Amniotic epithelial cell (primary cell): Measurements from ENCODE around the gene LRFN2.

Experiments used
- DNase-seq: peaks from one replicate; pipeline ENCODE4 v3.0.0-alpha.2; 2010; ENCODE audit warnings: low read depth

The LRFN2 gene

DNA sequence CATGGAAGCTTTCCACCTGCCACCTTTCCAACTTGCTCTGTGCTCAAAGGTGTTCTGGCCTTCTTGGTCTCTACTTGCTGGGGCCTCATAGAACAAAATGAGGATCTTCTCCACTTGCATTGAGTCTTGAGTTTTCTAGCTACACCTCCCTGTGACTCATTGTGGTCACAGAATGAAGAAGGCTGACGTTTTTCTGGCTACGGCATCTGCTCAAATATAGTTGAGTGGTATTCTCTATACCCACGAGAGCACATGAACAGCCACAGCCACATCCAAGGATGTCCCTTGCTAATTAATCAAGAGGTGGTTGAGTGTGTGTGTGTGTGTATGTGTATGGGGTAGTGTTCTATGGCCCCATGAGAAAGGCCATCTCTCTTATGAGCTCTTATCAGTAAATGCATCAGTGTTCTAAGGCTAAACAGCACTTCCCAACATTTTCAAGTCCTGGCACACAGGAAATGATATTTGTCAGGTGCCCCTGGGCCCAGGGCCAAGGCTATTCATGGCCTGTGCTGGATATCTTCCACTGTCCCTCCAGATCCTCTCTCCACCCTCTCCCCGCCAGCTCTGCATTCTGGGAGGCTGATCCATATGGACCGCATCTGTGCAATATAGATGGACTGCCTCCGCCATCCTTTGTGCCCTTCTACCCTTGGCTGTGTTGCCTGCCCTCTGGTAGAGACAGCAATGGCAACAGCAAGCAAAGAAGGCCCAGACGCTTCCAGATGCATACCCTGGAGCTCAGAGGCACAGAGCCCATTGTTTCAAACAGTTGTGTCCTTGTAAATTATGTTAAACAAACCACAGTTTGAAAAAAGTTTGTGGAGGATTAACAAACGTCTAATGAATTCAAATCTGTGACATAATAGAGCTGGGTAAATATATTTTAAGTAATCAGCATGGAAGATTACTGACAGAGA, 150.2 kb downstream of the LRFN2 start:
- DNase-seq = no peak

DNA sequence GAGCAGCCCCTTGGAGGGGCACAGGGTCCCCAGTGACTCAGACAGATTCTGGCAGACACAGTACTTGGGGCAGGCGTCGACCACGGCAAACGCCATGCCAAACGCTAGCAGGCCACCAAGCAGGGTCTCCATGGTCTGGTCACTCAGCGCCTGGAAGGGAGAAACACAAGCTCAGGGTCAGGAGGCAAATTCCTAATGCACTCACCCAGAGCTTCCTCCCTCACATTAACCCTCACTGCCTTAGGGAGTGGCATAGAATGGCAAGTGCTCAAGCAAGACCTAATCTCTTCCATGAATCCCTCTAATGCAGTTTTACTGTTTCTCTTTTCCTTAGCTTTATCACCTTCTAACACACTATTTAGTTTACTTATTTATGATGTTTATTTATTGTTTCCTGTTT, 154.2 kb downstream of the LRFN2 start:
- no peak for DNase-seq

DNA sequence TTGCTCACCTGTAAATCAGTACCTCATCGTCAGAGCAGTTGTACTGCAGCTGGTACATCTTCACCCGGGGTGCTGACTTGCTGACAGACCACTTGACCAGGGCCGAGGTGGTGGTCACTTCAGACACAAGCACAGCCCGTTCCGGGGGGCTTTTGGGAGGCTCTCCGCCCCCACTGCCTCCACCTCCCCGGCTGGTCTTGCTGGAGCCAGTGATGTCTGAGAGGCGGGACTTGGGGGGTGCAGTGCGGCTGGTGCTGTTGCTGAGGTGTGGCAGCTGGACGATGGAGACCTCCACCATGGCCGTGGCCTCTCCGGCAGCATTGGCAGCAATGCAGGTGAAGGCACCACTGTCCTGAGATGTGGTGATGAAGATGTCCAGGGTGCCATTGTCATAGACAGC, 155.5 kb downstream of the LRFN2 start:
- no peak for DNase-seq

DNA sequence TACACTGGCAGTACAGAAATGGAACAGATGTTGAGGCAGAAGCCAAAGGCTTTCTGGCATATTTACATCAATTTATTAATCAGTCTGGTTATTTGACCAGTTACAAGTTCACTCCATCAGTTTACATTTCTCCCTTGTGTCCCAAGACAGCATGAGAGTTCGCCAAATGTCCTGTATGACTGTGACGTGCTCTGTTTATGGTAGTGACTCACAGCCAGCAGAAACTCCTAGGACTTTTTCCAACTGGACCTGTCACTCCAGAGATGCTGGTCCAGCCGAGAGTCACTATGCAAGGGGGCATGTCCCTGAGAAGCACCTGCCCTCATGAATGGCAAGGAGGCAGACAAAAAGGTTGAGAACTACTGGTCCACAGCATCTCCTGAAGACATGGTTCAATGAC, 160.0 kb downstream of the LRFN2 start:
- DNase-seq = no peak

DNA sequence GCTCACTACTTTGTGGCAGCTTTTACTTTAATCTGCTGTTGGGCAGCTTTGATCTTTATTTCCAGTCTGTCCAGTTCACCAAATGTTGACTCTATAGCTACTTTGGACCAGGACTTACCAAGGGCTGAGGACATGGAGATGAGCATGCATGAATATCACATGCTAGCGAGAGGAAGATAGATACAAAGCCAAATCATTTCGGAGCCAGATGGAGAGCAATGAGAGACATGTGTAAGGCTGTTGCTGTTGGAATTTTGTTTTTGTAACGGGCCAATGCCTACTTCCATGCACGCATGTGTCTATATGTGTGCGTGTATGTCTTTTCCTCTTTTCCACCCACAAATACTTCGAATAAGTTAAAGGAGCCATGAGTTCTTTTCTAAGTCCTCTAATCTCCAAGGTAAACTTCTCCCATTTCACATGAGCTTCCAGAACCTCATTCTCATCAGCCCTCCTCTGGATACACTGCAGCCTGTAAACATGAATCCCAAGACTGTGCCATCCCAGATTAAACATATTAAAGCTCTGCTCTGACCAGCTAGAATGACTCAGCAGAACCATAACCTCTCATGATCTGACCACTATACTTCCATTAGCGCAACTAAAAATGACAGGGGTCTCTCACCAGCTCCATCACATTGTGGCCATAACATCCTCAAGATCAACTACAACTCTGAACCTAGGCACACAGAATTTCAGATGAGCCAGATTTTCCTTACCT, 160.7 kb downstream of the LRFN2 start:
- DNase-seq = no peak

DNA sequence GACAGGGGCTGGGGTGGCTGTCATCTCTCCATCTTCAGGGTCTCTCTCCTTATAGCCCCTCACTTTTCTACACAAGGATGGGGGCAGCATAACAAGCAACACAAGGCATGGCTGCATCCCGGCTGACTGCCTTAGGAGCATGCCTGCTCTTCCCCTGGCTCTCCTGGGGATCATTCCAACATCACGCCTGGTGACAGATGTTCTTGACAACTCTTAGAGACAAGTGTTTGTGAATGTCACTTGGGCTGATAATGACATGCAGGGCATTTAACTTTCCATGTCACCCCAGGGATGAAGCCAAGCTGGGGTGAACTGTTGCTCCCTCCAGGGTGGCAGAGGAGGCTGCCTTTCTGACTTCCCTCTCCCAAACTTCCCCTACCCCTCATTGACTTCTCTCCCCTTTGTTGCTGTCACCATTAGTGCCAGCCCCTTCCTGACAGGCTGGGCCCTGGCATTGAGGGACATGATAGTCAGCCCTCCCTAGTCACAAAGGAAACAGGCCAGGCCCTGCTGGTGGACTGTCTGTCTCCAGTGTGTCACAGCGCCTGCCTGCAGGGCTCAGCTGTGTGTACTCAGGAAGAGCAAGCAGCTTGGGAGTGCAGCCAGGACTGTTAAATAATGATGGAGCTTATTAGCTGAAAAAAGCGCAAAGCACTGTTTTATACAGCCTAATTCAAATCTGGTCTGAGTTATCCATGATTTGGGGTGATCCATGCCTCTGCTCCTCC, 161.8 kb downstream of the LRFN2 start:
- DNase-seq = no peak

DNA sequence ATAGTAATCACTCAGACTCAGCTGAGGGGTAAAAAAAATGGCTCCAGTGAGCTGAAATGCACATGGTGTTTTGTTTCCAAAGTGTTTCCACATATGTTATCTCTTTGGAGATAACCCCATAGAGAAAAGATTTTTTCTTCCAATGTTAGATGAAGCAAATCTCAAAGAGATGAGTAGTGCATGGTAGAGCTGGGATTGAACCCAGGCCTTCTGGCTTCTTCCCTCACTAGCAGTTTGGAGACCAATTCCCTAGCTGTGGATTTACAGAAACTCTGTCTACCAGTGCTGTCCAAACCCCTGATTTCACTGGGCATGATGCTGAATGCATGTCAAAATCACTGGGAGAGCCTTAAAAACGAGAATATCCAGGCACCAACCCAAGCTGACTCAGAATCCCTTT, 165.1 kb downstream of the LRFN2 start:
- DNase-seq = no peak

DNA sequence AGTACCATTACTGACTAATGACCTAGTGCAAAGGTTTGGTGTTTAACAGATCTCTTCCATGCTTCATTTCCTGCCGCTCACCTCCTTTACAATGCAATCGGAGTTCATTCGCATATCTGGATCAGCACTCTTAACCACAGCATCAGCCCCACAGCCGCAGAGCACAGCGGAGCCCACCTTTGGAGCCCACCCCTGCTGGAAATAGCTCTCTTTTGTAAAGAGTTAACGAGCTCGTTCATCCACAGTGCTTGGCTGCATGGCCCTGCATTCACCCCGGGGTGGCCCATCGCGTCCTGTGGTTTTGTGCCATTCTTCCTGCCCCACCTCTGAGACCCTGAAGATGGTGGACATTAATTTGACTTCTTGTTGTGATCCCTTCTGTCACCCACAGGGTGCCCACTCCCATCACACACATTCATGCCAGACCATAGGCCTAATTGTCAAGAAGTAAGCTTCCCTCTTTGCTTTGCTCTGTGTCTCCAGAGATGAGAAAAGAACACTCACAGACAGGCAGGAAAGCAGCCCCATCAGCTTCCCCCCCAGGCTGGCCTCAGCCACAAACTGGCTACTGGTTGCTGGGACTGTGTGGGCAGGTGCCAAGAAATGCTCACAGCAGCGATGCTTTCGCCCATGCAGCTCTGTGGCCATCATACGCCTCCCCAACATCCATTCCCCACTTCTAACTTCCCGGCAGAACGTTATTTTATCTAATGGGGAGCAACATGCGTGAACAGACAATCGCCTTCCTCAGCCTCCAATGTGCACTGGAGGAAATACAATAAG, 167.0 kb downstream of the LRFN2 start:
- no peak for DNase-seq

DNA sequence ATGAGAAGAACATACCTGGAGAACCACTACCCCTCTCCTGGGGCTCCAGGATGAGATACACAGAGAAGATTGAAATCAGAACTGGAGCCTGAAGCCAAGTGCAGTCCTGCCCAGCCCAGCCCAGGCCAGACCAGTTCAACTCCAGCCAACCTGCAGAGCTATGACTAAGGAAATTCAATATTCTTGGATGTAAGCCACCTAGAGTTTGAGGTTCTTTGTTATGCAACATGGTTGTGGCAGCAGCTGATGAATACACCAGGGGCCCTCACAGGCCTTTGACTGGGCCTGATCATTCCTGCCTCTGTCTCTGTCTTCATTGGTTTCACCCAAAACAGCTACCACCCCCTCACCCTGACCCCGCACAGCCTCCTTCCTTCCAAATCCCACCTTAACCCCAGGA, 167.8 kb downstream of the LRFN2 start:
- no peak for DNase-seq

DNA sequence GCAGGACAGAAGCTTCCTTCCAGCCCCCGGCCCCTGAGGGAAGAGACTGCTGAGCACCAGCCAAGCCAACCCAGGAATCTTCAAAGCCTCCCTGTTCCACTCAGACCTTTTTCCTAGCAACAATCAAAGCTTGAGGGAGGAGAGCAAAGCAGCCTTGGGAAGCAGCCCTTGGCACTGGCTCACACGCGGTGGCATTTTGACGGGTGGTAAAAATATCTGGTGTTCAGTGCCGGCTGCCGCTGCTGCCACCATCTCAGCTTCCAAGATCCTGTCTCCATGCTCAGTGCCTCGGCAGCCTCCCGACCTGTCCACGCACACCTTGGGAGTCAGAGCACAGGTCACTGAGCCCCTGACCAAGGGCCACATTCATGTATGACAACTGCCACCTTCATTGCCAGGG, 170.1 kb downstream of the LRFN2 start:
- DNase-seq = no peak

DNA sequence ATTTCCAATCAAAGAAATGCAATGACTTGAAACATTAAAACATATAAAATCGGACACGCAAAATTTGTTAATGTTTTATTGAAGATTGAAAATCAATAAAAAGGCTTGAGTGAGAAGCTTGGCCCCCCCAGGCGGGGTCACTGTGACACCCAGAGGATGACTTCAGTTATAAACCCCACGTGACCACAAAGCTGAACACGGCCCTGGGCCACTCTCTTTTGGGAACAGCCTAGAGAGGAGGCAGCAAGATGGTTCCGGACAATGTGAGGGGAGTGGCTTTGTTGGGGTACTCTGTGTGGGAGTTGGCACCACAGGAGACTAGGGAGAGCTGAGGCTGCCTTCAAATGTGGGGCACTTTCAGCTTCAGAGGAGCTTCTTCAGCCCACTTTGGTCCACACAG, 172.5 kb downstream of the LRFN2 start:
- no peak for DNase-seq

DNA sequence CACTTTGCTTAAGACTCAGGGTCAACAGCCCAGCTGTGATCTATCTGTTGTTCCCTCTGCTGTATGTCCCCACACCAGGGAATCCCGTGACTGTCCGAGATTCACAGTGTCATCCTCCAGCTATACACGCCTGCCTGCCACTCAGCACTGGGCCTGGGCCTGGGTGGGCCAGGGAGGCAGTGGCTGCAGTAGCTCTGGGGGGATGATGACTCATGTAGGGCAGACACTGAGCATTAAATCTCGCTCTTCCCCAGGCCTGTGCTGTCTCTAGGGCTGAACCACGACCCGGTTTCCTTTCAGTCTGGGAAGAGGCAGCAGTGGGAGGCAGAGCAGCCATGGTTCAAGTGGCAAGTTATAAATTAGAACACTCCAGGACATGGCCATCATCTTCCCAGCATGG, 173.9 kb downstream of the LRFN2 start:
- no peak for DNase-seq

DNA sequence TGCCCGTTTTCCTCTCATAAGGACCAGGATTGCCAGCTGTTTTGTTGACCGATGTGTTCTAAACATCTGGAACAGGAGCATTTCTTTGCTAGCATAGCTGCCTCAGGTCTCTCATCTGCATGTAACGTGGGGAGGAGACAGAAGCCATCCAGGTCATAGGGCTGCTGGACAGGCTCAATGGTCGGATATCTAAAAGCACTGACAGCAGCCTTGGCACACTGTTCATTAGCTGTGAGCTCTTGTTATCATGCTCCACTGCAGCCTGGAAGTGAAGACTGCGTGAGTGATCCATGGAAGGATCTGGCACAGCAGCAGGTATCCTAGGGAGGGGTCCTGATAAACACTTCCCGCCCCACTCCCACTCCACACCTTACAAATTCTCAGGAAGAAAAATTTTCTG, 175.3 kb downstream of the LRFN2 start:
- DNase-seq = no peak

DNA sequence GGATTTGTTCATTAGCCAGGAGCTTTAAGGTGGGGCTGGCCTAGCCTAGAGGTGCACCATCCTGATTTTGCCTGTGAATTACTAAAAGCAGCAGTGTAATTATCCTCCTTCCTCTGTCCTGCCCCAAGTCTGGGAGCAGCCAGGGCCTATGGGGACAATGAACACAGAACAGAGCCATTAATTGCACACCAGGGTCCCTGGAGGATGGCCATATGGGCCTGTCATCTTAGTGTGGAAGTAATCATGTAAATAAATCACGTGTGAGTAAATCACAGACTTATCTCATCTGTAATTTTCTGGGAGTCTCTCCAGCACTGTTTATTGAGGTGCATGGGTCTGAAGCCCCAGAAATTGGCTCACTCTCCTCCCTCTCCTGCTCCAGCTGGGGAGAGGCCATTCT, 176.3 kb downstream of the LRFN2 start:
- DNase-seq = no peak

DNA sequence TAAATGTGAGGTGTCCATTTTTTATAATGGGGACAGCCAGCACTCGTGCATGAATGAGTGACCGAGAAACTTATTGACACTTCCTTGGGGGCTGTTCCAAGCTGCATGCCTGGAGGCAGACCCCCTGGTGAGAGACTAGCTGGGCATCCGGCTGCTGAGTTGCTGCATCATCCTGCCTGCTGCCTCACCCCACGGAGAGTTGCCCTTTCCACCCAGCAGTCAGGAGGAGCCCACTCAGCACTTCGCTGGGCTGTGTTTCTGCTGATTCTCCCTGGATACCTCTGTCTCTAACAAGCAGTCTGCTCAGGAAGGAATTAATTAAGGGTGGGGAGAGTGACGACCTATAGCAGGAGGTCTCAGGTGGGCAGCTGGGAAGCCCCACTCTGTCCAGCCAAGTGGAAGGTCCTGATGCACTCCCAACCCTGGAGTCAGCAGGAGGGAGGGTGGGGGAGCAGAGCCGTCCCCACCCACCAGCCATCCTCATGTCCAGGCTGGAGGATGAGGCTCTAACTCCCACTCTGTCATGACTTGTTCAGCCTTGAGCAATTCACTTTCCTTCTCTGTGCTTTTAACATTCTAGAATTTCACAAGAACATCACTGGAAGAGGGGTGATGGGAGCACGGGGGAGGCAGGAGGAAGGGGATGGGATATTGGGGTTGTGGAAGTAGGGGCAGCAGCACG, 177.3 kb downstream of the LRFN2 start:
- DNase-seq = no peak

DNA sequence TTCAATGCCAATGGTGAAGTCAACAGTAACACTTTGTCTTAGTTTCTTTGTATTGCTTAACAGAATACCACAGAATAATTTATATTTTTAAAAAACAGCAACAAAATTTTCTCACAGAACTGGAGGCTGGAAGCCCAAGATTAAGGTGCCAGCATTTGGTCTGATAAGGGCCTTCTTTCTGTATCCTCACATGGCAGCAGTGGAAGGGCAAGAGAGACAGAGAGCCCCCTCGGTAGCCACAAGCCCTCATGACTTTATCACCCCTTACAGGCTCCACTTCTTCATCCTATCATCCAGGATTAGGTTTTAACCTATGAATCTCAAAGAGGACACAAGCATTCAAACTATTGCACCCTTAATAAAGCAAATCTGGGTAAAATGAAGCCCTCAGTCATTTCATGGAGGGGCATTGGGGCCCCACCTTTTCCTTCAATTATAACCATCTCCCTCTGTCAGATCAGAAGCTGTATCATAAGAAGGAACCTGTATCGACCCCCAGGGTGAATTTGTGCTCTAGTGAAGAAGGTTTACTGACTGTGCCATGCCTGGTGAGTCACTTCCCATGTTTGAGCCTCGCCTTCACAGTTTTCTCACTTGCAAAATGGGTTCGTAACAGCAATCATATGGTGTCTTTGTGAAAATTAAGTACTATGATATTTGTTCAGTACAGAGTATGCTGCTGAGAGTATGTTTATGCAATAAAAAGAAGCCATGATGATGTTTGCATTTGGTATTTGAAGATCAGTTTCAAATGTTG, 178.2 kb downstream of the LRFN2 start:
- DNase-seq = no peak

DNA sequence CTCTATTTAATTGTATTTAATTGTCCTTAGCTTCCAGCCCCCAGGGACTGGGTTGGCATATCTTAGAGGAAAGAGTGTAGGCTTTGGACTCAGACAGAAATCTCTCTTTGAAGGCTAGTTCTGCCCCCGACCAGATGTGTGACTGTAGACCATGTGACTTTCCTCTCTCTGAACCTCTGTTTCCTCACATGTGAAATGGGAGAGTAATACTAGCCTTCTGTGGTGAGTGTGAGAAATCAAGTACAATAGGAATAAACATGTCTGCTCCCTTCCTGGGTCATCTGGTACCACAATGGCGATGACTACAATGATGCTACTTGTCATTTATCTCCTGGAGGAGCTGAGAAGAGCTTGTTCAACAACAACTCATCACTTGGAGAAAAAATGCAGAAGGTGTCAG, 179.9 kb downstream of the LRFN2 start:
- no peak for DNase-seq

DNA sequence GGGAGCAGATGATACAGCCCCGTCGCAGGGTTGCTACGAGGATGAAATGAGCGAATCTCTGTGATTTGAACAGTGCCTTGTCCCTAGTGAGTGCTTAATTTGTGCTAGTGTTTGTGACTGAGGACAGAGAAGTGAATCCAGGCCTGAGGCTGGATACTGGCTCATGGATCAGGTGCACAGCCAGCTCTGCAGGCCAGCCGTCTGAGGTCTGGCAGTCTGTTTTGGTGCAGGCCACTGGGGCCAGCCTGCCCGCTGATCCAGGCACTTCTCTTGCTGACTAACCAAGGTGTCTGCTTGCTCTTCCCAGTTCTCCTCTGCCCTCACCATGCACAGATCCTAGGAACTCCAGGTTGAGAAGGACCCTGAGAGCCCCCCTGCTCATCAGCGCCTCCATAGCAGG, 181.0 kb downstream of the LRFN2 start:
- DNase-seq = no peak

DNA sequence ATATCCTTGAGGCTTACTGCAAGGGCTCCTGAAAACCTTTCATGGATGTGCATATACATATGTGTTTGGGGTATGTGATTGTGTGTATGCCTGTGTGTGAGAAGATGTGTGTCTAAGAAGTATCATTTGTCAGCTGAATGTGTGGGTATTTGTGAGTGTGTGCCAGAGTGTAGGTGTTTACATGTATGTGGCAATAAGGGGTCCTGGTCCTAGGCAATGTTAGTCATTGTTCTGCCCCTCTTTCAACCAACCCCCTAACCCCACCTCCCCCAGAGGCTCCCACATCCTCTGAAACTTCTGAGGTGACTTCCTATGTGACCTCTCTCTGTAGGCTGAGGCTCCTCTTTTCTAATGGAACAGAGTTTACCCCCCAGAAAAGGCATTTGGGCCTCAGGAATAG, 186.4 kb downstream of the LRFN2 start:
- DNase-seq = no peak

DNA sequence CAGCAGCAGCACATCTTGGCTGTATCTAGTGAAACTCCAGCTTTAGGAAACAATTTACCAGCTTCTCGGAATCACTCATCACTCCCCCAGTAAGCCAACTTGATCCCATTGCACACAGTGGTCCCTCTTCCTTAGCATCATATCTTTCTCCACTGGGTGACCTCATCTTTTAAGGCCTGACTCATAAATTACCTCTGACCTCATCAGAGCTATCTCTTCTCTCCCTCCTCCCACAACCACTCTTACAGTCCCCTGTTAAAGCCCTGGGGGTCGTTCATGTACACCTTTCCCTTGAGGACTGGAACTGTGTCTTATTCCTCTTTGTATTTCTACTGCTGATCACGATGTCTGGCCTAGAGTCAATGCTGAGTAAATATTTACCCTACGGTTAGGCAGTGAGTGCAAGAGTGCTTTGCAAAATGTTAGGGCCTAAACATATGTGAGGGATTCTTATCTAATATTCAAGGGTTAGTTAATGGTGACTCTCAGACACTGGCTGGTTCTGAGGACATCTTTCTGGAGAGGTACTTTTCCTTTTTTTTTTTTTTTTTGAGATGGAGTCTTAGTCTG, 187.2 kb downstream of the LRFN2 start:
- no peak for DNase-seq
